IMR-90 (cell line): Measurements from ENCODE around the gene DHX9. TPM values are rescaled to one million over a fixed set of nuclear protein-coding genes. Genes with fewer than 3 reads are reported as not detected.

Experiments used
- ATAC-seq: fragments of 200-7000 bp; cut with Tn5 transposase; 2 replicates; pipeline ENCODE4 v1.9.1; 2020; ENCODE audit warnings: low read depth, mild to moderate bottlenecking, moderate library complexity
- BruUV-seq: library from RNA; stranded (reverse); fragments of 400-500 nt; replicated peaks from 2 replicates; lab custom pipeline; 2021; lab: Mats Ljungman, UMichigan
- CTCF ChIA-PET: fragments of 300-600 bp; formaldehyde crosslinking; extraction: SDS; loops from one replicate; lab custom pipeline; 2021; ENCODE audit warnings: antibody characterized with exemption; lab: Yijun Ruan, JAX
- POLR2A ChIA-PET: fragments of 300-600 bp; sonication (Branson Sonifier 250); formaldehyde crosslinking; loops from one replicate; lab custom pipeline; 2022; ENCODE audit warnings: antibody characterized with exemption; ENCODE audit not compliant: unreplicated experiment; lab: Charles Lee
- DNase-seq: peaks from one replicate; pipeline ENCODE4 v3.0.0; 2013
- H2AFZ ChIP-seq: replicated peaks from 2 replicates; pipeline ENCODE3; 2013; ENCODE audit warnings: low read length, mild to moderate bottlenecking; ENCODE audit not compliant: poor library complexity
- H2AK5ac ChIP-seq: 2 replicates; pipeline ENCODE4 v1.6.1; 2013; ENCODE audit warnings: low read depth, low read length, inconsistent platforms
- H2AK9ac ChIP-seq: replicated peaks from 2 replicates; pipeline ENCODE3; 2013; ENCODE audit warnings: mild to moderate bottlenecking, low read depth, low read length, moderate library complexity; ENCODE audit not compliant: poor library complexity
- H2BK120ac ChIP-seq: 2 replicates; pipeline ENCODE4 v1.6.1; 2013; ENCODE audit warnings: low read depth, low read length, inconsistent platforms
- H2BK15ac ChIP-seq: 3 replicates; pipeline ENCODE4 v1.6.1; 2013; ENCODE audit warnings: low read depth, low read length, inconsistent platforms
- H2BK20ac ChIP-seq: 2 replicates; pipeline ENCODE4 v1.6.1; 2013; ENCODE audit warnings: low read depth, mild to moderate bottlenecking, inconsistent platforms, low read length, moderate library complexity
- H2BK5ac ChIP-seq: 2 replicates; pipeline ENCODE4 v1.6.1; 2013; ENCODE audit warnings: mild to moderate bottlenecking, low read depth, low read length, inconsistent platforms; ENCODE audit not compliant: poor library complexity, severe bottlenecking
- H3K14ac ChIP-seq: replicated peaks from 2 replicates; pipeline ENCODE4 v1.6.1; 2013; ENCODE audit warnings: low read depth, low read length, inconsistent platforms
- H3K18ac ChIP-seq: 2 replicates; pipeline ENCODE4 v1.6.1; 2013; ENCODE audit warnings: low read depth, low read length, control low read depth
- H3K23ac ChIP-seq: 2 replicates; pipeline ENCODE4 v1.6.1; 2013; ENCODE audit warnings: low read depth, low read length, inconsistent platforms
- H3K27ac ChIP-seq: 2 replicates; pipeline ENCODE4 v1.5.1; 2013; ENCODE audit warnings: mild to moderate bottlenecking, control low read depth, low read length; ENCODE audit not compliant: insufficient read depth
- H3K27me3 ChIP-seq: 2 replicates; pipeline ENCODE4 v1.6.1; 2013; ENCODE audit warnings: low read length; ENCODE audit not compliant: control insufficient read depth, insufficient read depth
- H3K36me3 ChIP-seq: 2 replicates; pipeline ENCODE4 v1.6.1; 2013; ENCODE audit warnings: low read length, mixed read lengths; ENCODE audit not compliant: control insufficient read depth, insufficient read depth
- H3K4ac ChIP-seq: 2 replicates; pipeline ENCODE4 v1.6.1; 2013; ENCODE audit warnings: low read depth, low read length, inconsistent platforms
- H3K4me1 ChIP-seq: 2 replicates; pipeline ENCODE4 v1.6.1; 2013; ENCODE audit warnings: low read length, mixed read lengths; ENCODE audit not compliant: control insufficient read depth, insufficient read depth
- H3K4me2 ChIP-seq: 2 replicates; pipeline ENCODE4 v1.6.1; 2013; ENCODE audit warnings: low read depth, mild to moderate bottlenecking, control low read depth, low read length, moderate library complexity
- H3K4me3 ChIP-seq: 2 replicates; pipeline ENCODE4 v1.5.1; 2013; ENCODE audit warnings: low read depth, mild to moderate bottlenecking, control low read depth, low read length, moderate library complexity; ENCODE audit not compliant: insufficient read depth
- H3K56ac ChIP-seq: 2 replicates; pipeline ENCODE4 v1.6.1; 2013; ENCODE audit warnings: low read length, inconsistent platforms; ENCODE audit not compliant: insufficient read depth; ENCODE audit errors: extremely low read depth
- H3K79me1 ChIP-seq, 2 experiments: 2 replicates each; pipeline ENCODE4 v1.6.1; 2013; ENCODE audit warnings: low read length in 2 of 2, inconsistent platforms in 1 of 2, low read depth in 1 of 2
- H3K9ac ChIP-seq: 2 replicates; pipeline ENCODE4 v1.6.1; 2013; ENCODE audit warnings: low read depth, low read length, control low read depth
- H3K9me1 ChIP-seq: 2 replicates; pipeline ENCODE4 v1.6.1; 2013; ENCODE audit warnings: low read length, inconsistent platforms; ENCODE audit not compliant: insufficient read depth
- H3K9me3 ChIP-seq: 2 replicates; pipeline ENCODE4 v1.6.1; 2013; ENCODE audit warnings: low read length; ENCODE audit not compliant: control insufficient read depth, insufficient read depth
- H4K20me1 ChIP-seq: 2 replicates; pipeline ENCODE4 v1.6.1; 2013; ENCODE audit warnings: low read length, inconsistent platforms; ENCODE audit not compliant: insufficient read depth
- H4K5ac ChIP-seq: 2 replicates; pipeline ENCODE4 v1.6.1; 2013; ENCODE audit warnings: mild to moderate bottlenecking, low read depth, low read length, control low read depth
- H4K8ac ChIP-seq, 2 experiments: 2 replicates each; pipeline ENCODE4 v1.6.1; 2013; ENCODE audit warnings: low read depth in 2 of 2, low read length in 2 of 2, control low read depth in 1 of 2, inconsistent platforms in 1 of 2
- H4K91ac ChIP-seq: 2 replicates; pipeline ENCODE4 v1.6.1; 2013; ENCODE audit warnings: low read depth, low read length, inconsistent platforms; ENCODE audit not compliant: insufficient read depth
- BHLHE40 ChIP-seq: fragments of 150-350 bp; IDR thresholded peaks from 2 replicates; pipeline ENCODE4 v1.6.1; 2016; ENCODE audit warnings: mild to moderate bottlenecking, low read depth, low read length
- CEBPB ChIP-seq: IDR thresholded peaks from 2 replicates; pipeline ENCODE4 v1.6.1; 2012; ENCODE audit warnings: low read depth, low read length, improper control_type of control experiment
- CHD1 ChIP-seq: IDR thresholded peaks from 2 replicates; pipeline ENCODE4 v1.6.1; 2012; ENCODE audit warnings: low read depth, low read length, improper control_type of control experiment
- FOS ChIP-seq: fragments of 150-350 bp; IDR thresholded peaks from 2 replicates; pipeline ENCODE4 v1.6.1; 2016; ENCODE audit warnings: low read depth, low read length
- MAFK ChIP-seq: IDR thresholded peaks from 2 replicates; pipeline ENCODE4 v1.6.1; 2012; ENCODE audit warnings: low read depth, low read length, improper control_type of control experiment
- MAZ ChIP-seq: IDR thresholded peaks from 2 replicates; pipeline ENCODE4 v1.6.1; 2012; ENCODE audit warnings: low read depth, mild to moderate bottlenecking, low read length, improper control_type of control experiment, moderate library complexity, borderline replicate concordance
- NFE2L2 ChIP-seq: fragments of 150-350 bp; IDR thresholded peaks from 2 replicates; pipeline ENCODE4 v1.6.1; 2016; ENCODE audit warnings: low read depth, mild to moderate bottlenecking, low read length
- POLR2A ChIP-seq: IDR thresholded peaks from 2 replicates; pipeline ENCODE4 v1.6.1; 2012; ENCODE audit warnings: mild to moderate bottlenecking, low read depth, low read length
- RCOR1 ChIP-seq: IDR thresholded peaks from 2 replicates; pipeline ENCODE4 v1.6.1; 2012; ENCODE audit warnings: mild to moderate bottlenecking, low read length, improper control_type of control experiment; ENCODE audit not compliant: insufficient replicate concordance
- RFX5 ChIP-seq: IDR thresholded peaks from 2 replicates; pipeline ENCODE4 v1.8.0; 2012; ENCODE audit warnings: low read depth, mild to moderate bottlenecking, low read length, moderate library complexity
- SMC3 ChIP-seq: fragments of 150-350 bp; IDR thresholded peaks from 2 replicates; pipeline ENCODE4 v1.6.1; 2016; ENCODE audit warnings: low read depth, mild to moderate bottlenecking, antibody characterized with exemption, low read length, moderate library complexity
- WGBS, 2 experiments: methylation state at CpG; one replicate each; pipeline versions ENCODE4 v1.1.5 to v1.1.7; 2013; ENCODE audit warnings: missing lambda C conversion rate in 2 of 2; ENCODE audit not compliant: insufficient read length in 1 of 2; ENCODE audit errors: extremely low coverage in 2 of 2; 5-methylcytosine and 5-hydroxymethylcytosine counted together
- dilution Hi-C: fragments of 300-500 bp; cut with HindIII; formaldehyde crosslinking; loops from one replicate; pipeline ENCODE4 v1.14.3; 2018; ENCODE audit warnings: low sequenced_read_pairs; ENCODE audit not compliant: unreplicated experiment
- in situ Hi-C: fragments of 300-500 bp; cut with MboI; formaldehyde crosslinking; loops from 3 replicates; pipeline ENCODE4 v1.14.3; 2019; ENCODE audit warnings: low sequenced_read_pairs, inconsistent platforms, mixed read lengths
- intact Hi-C: fragments of 100-400 bp; cut with micrococcal nuclease; formaldehyde crosslinking; loops from 2 replicates; pipeline ENCODE4 v1.10.0; 2022
- polyA plus RNA-seq, 3 experiments: library from polyadenylated mRNA; depleted of rRNA; stranded (reverse); fragments of >200 nt; gene quantifications; 2 replicates each; pipeline ENCODE4 v1.2.3, GENCODE V29; 2012; ENCODE audit warnings: low replicate concordance in 1 of 3
- total RNA-seq: library from RNA; depleted of rRNA; stranded (reverse); fragments of >200 nt; gene quantifications from 2 replicates; pipeline ENCODE4 v1.2.3, GENCODE V29; 2012
- TF ChIP-seq, protein P1 (sequence below): fragments of 150-350 bp; IDR thresholded peaks from 2 replicates; pipeline ENCODE4 v1.6.1; 2017; ENCODE audit warnings: mild to moderate bottlenecking, antibody characterized with exemption, low read length, low read depth

The DHX9 gene
- total and polyA plus RNA-seq, 2 of the 4 experiments (the other 2 are of a cell fraction), result 119 to 211 TPM

DNA sequence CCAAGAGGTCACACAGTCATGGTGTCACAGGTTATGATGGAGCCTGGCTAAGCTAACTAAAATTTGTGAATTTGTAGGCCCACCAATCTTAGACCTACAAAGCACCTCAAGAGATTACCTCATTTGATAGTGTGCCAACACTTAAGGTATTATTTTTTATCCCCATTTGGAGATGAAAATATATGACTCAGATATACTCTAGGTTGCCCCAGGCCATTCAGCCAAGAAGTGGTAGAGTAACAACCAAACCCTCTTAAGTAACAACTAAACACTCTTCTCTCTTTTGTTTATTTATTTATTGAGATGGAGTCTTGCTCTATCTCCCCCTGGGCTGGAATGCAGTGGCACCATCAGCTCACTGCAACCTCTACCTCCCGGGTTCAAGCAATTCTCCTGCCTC lies 35.3 kb upstream of the DHX9 start:
- H2BK15ac ChIP-seq, result no peak overlapping the region
- H2AK9ac ChIP-seq, result no peak overlapping the region
- no peak overlapping the region for H3K9ac ChIP-seq
- no peak for DNase-seq
- no peak overlapping the region for H3K18ac ChIP-seq
- no peak overlapping the region for H2AFZ ChIP-seq
- H4K5ac ChIP-seq, result no peak overlapping the region
- no peak for TF ChIP-seq RCOR1
- TF ChIP-seq NFE2L2, result no peak
- TF ChIP-seq POLR2A, result no peak
- TF ChIP-seq SMC3, result no peak
- TF ChIP-seq BHLHE40, result no peak
- TF ChIP-seq CHD1, result no peak
- no peak for TF ChIP-seq FOS
- no peak for TF ChIP-seq MAFK
- TF ChIP-seq, protein P1, sequence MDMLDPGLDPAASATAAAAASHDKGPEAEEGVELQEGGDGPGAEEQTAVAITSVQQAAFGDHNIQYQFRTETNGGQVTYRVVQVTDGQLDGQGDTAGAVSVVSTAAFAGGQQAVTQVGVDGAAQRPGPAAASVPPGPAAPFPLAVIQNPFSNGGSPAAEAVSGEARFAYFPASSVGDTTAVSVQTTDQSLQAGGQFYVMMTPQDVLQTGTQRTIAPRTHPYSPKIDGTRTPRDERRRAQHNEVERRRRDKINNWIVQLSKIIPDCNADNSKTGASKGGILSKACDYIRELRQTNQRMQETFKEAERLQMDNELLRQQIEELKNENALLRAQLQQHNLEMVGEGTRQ, result no peak
- TF ChIP-seq MAZ, result no peak
- TF ChIP-seq CEBPB, result no peak
- no peak for TF ChIP-seq RFX5
- POLR2A ChIA-PET, result no interaction called here
- no peak for ATAC-seq
- no peak overlapping the region for H4K8ac ChIP-seq
- H3K4ac ChIP-seq, result no peak overlapping the region
- BruUV-seq, result no TSS peak
- no peaks in the 10 kb centered on the region for H3K9me1 ChIP-seq
- in situ Hi-C loops, result no loop called here
- H2BK120ac ChIP-seq, result no peak overlapping the region
- no peak overlapping the region for H3K4me3 ChIP-seq
- H3K79me1 ChIP-seq, result no peaks in the 10 kb centered on the region
- H3K27ac ChIP-seq, result no peak overlapping the region
- no peaks in the 10 kb centered on the region for H3K4me1 ChIP-seq
- no peak overlapping the region for H3K14ac ChIP-seq
- intact Hi-C loops, result no loop called here
- no peak overlapping the region for H2AK5ac ChIP-seq
- CTCF ChIA-PET, result no interaction called here
- H4K20me1 ChIP-seq, result no peaks in the 10 kb centered on the region
- dilution Hi-C loops, result no loop called here
- H3K36me3 ChIP-seq, result no peaks in the 10 kb centered on the region
- no peak overlapping the region for H3K23ac ChIP-seq
- H2BK5ac ChIP-seq, result no peak overlapping the region
- no peak overlapping the region for H4K91ac ChIP-seq
- H2BK20ac ChIP-seq, result no peak overlapping the region
- peaks cover 6% of the 10 kb centered on the region for H3K27me3 ChIP-seq
- H3K56ac ChIP-seq, result no peak overlapping the region
- WGBS, 2 experiments, result no CpG with 5 or more reads among the region's 1 CpG
- no peaks in the 10 kb centered on the region for H3K9me3 ChIP-seq
- H3K4me2 ChIP-seq, result no peak overlapping the region
